ENCODE results near the gene RDH13. TPM values are rescaled to one million over a fixed set of nuclear protein-coding genes. Genes with fewer than 3 reads are reported as not detected.
A peak's percentile ranks its signal among the peaks of the same experiment; 100 is the strongest.

Gene RDH13
- polyA plus RNA-seq, 1 experiment: 6.1 TPM

DNA sequence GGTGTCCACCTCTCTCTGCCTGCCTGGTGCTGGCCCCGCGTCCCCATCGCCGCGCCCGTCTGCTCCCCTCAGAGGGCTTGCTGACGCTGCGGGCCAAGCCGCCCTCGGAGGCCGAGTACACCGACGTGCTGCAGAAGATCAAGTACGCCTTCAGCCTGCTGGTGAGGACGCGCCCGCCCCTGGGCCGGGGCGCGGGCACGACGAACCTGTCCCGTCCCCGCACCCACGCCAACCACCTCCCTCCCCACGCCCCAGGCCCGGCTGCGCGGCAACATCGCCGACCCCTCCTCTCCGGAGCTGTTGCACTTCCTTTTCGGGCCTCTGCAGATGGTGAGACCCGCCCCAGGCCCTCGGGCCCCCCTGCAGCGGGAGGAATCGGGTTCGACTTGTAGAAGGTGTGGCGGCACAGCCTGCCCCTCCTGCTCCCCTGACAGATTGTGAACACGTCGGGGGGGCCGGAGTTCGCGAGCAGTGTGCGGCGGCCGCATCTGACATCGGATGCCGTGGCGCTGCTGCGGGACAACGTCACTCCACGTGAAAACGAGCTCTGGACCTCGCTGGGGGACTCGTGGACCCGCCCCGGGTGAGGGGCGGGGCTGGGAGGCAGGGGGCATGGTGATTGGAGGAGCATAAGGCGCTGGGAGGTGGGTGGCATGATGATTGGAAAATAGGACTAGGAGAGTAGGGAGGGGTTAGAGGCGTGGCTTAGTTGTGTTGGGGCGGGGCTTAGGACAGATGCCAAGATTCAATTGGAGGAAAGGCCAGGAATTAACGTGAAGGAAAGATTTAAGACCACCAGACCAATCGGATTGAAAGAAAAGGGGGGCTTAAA, 19.3 kb upstream of the RDH13 start:
- POLR2A ChIA-PET: no interaction called here
- Histone ChIP-seq H3K36me3 (ENCODE audit: control insufficient read depth, insufficient read depth, low read length) (no peaks in the 10 kb centered on the region), H3K4me3 (ENCODE audit: low read depth, low read length) (no peak overlapping the region), H3K27me3 (ENCODE audit: control insufficient read depth, insufficient read depth, low read length) (peaks cover 19% of the 10 kb centered on the region)
- CTCF ChIA-PET: no interaction called here
- DNase-seq (ENCODE audit: low read depth): no peak
- TF ChIP-seq, protein P1, sequence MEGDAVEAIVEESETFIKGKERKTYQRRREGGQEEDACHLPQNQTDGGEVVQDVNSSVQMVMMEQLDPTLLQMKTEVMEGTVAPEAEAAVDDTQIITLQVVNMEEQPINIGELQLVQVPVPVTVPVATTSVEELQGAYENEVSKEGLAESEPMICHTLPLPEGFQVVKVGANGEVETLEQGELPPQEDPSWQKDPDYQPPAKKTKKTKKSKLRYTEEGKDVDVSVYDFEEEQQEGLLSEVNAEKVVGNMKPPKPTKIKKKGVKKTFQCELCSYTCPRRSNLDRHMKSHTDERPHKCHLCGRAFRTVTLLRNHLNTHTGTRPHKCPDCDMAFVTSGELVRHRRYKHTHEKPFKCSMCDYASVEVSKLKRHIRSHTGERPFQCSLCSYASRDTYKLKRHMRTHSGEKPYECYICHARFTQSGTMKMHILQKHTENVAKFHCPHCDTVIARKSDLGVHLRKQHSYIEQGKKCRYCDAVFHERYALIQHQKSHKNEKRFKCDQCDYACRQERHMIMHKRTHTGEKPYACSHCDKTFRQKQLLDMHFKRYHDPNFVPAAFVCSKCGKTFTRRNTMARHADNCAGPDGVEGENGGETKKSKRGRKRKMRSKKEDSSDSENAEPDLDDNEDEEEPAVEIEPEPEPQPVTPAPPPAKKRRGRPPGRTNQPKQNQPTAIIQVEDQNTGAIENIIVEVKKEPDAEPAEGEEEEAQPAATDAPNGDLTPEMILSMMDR (IDR thresholded peaks at IDR 0.05; ENCODE audit: insufficient read depth, low read depth, low read length): no peak

DNA sequence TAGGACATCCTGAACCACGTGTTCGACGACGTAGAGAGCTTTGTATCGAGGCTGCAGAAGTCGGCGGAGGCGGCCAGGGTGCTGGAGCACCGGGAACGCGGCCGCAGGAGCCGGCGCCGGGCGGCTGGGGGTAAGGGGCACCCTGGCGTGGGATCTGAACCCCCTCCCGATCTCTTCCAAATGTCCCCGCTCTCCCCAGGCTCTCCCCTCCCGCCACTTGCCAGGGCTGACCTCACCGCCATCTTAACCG, 18.7 kb upstream of the RDH13 start:
- Histone ChIP-seq H3K4me3 (ENCODE audit: low read depth, low read length) (no peak overlapping the region), H3K36me3 (ENCODE audit: control insufficient read depth, insufficient read depth, low read length) (no peaks in the 10 kb centered on the region), H3K27me3 (ENCODE audit: control insufficient read depth, insufficient read depth, low read length) (peaks cover 19% of the 10 kb centered on the region)
- DNase-seq (ENCODE audit: low read depth): no peak
- POLR2A ChIA-PET: no interaction called here
- TF ChIP-seq, protein P1 (IDR thresholded peaks at IDR 0.05; ENCODE audit: insufficient read depth, low read depth, low read length): no peak
- CTCF ChIA-PET: no interaction called here

DNA sequence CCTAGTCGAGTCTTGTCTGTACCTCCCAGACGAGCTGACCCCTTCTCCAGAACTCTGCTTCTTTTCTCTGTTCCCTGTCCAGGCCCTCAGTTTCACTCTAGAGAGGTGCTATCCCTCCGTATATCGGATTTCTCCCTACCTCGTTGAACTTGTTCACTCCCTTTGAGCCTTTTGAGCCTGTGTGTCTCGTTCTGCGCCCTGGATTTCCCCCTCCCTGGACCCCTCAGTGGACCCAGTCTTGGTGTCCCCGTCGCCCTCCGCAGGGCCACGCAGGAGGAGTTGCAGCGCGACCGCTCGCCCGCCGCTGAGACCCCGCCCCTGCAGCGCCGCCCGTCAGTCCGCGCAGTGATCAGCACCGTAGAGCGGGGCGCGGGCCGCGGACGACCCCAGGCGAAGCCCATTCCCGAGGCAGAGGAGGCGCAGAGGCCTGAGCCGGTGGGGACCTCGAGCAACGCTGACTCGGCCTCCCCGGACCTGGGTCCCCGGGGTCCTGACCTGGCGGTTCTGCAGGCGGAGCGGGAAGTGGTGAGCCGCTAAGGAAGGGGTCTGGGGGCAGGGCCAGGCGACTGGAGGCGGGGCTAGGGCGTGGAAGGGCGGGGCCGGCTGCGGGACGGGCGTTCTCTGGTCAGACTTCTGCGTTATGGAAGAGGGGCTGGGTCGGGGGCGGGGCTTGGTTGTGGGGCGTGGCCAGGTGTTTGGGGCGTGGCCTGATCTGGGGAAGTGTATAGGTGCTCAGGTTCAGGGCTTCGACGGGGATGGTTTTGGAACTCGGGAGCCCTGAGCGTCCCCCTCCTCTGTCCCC, 18.2 kb upstream of the RDH13 start:
- Histone ChIP-seq H3K4me3 (ENCODE audit: low read depth, low read length) (peak overlapping the region; percentile 47), H3K27me3 (ENCODE audit: control insufficient read depth, insufficient read depth, low read length) (peaks cover 19% of the 10 kb centered on the region), H3K36me3 (ENCODE audit: control insufficient read depth, insufficient read depth, low read length) (no peaks in the 10 kb centered on the region)
- ChIA-PET CTCF (interaction anchor here (1.3 kb wide), 1 partner anchor 8 kb away, joined by 4 read pairs; no protein-coding TSS in a partner anchor), POLR2A (no interaction called here)
- TF ChIP-seq, protein P1 (IDR thresholded peaks at IDR 0.05; ENCODE audit: insufficient read depth, low read depth, low read length): no peak
- DNase-seq (ENCODE audit: low read depth): no peak

DNA sequence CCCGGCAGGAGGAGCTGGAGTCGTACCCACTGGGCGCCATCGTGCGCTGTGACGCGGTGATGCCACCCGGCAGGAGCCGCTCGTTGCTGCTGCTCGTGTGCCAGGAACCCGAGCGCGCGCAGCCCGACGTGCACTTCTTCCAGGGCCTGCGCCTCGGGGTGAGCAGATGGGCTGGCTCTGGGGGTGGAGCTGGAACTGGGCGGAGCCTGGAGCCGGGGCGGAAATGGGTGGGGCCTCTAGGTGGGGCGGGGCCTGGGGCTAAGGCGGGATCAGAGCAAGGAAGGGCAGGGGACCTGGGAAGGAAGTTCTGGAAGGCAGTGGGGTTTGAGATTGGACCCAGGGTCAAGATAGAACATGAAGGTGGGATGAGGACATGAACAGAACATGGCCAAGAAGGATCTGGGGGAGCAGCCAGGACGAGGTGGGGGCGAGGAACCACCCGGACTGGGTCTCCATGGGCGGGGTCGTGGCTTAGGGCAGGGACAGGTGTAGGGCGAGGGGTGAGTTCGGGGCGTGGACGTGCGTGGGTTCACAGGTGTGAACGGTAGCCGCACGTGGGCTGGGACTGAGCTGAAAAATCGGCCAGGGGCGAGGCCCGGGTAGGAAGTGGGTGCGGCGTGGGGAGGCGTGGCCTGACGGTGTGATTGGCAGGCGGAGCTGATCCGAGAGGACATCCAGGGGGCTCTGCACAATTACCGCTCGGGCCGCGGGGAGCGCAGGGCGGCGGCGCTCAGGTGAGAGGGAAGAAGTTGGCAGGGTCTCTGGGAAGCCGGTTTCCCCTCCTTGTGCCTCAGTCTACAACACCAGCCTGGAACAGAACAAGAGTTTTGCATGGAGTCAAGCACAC, 17.4 kb upstream of the RDH13 start:
- ChIA-PET POLR2A (interaction anchor here (0.6 kb wide), 1 partner anchor 238 kb away, joined by 14 read pairs; no protein-coding TSS in a partner anchor), CTCF (interaction anchor here (0.8 to 1.3 kb wide), 3 partner anchors 8 to 11 kb away, joined by 3 to 6 read pairs (median 4); no protein-coding TSS in a partner anchor)
- Histone ChIP-seq H3K36me3 (ENCODE audit: control insufficient read depth, insufficient read depth, low read length) (no peaks in the 10 kb centered on the region), H3K4me3 (ENCODE audit: low read depth, low read length) (peak overlapping the region; percentile 47), H3K27me3 (ENCODE audit: control insufficient read depth, insufficient read depth, low read length) (peaks cover 13% of the 10 kb centered on the region)
- no peak for DNase-seq (ENCODE audit: low read depth)
- TF ChIP-seq, protein P1 (IDR thresholded peaks at IDR 0.05; ENCODE audit: insufficient read depth, low read depth, low read length): no peak

Measured in BJ (cell line).